ENCODE data around the gene COL25A1.
"Not testable (repeated sequence)": the region's sequence is repeated elsewhere in the genome, so short reads cannot be mapped to it uniquely, and the experiment has no call there.

Gene COL25A1

GRCh38 chr4:109049926-109050325, 252.5 kb downstream of the COL25A1 start:
- DNase-seq (ENCODE audit: low read depth), result no peak

DNA sequence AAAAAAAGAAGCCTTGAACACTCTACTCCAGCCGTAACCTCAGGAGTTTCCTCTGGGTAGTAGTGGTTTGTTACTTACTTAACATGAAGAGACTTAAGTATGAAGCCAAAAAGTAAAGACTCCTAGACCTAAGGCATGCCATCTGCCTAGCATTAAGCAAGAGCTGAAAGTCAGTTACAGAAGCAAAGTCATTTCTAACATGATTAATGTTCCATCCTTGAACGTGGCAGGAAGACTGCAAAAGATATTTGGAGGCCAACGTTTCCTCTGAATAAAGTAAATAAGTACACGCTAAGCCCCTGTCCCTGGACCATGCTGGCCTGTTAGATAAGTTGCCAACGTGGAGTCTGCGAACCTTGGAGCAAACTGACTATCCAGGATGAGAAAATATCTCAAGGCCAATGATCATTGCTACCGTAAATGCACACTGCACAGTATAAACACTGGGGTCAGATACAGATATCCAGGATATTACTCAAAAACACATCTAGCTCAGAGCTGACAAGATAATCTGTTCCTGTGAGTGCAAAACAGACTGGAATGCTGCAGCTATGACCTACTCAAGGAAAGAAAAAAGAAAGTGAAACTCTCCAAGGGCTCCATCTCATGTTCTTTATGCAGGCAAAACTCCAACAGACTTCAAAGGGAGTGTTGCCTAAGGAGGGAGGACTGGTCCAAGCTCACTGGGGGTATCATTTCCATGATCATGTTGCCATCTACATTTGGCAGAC, 255.8 kb downstream of the COL25A1 start:
- peak; percentile 54 for DNase-seq (ENCODE audit: low read depth)

DNA sequence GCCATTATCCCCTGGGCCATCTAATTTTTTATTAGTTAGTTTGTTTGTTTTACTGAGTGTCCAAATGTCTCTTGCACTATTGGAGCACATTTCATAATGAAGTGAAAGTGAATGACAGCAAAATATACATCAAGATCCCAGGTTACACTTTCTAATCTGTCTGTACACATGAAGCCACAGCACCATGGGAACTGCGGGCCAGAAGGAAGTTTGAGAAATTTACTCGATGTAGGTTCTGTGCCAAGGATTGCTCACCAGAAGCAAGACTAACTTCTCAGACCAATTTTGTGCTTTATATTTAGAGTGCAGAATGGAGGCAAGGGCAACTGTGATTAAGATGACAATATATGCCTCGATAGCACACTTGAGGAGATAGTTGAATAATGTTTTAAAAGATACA, 258.0 kb downstream of the COL25A1 start:
- DNase-seq (ENCODE audit: low read depth), result no peak

DNA sequence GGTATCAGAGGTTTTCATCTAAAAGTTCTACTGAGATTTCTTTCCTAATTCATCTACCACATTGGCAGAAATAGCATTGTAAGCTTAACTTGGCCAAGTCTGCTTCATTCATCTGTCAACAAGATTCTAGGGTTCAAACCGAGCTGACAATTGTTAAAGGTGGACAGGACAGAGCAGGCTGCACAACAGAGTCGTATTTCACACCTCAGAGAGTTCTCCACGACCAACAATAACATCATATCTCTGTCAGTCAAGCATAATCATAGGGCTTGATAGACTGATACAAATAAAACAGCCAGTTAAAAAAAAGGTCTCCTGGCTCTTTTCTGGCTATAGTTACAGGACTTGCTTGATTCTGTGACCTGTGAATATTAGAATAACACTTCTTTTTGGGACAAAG, 259.2 kb downstream of the COL25A1 start:
- no peak for DNase-seq (ENCODE audit: low read depth)

- no peak for DNase-seq (ENCODE audit: low read depth)
Observed at GRCh38 chr4:109041463-109042360, 260.7 kb downstream of the COL25A1 start.

DNA sequence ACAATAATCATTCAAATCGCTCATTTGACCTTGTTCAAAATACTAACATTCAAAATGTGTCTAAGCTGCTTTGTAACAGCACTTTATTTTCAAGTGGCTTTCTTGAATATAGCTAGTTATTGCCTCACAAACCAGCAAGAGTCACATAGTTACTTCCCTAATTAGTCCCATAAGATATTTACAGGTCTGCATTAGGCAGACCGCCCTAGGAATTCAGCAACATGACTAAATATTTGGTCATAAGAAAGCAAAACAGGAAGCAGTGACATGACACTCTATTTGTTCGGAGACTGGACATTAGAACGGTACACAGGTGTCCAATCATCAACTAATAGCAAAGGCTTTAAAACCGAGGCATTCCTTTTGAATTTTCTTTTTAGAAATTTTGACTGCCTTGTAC, 262.0 kb downstream of the COL25A1 start:
- no peak for DNase-seq (ENCODE audit: low read depth)

GRCh38 chr4:109037026-109037425, 265.4 kb downstream of the COL25A1 start:
- DNase-seq (ENCODE audit: low read depth), result no peak

DNA sequence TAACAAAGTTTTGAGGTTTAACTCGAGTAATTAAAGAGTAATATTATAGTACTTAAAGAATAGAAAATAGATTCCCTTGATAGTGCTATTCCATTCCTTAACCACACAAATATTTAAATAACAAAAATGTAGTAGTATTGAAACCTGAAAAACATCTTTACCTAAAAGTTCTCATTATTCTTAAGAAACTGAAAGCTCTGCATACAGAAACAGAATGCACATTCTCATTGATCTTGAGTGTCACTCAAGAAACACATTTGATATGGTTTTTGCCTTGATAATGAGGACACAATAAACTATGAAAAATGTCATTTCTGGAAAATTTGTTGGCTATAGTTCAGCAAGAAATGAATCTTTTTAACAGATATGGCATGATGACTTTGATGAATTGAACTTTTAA, 268.5 kb downstream of the COL25A1 start:
- no peak for DNase-seq (ENCODE audit: low read depth)

DNA sequence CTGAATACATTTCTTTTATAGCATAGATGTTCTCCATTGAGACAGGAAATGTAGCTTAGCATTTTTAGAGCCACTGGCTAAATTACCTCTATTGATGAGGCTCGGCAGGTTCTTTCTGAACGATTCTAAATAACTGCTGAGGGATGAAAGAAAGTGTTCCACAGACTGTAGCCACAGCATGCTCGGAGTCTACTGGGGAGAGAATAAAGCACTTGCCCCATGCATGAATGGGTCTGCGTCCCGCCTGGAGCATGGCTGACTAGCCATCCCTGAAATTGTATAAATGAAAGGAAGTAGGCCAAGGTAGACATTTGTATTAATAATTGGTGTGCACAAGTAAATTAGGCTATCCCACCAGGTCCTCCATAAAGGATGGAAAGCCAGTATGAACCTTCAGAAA, 269.8 kb downstream of the COL25A1 start:
- no peak for DNase-seq (ENCODE audit: low read depth)

GRCh38 chr4:109029987-109030386, 272.5 kb downstream of the COL25A1 start:
- DNase-seq (ENCODE audit: low read depth), result no peak

DNA sequence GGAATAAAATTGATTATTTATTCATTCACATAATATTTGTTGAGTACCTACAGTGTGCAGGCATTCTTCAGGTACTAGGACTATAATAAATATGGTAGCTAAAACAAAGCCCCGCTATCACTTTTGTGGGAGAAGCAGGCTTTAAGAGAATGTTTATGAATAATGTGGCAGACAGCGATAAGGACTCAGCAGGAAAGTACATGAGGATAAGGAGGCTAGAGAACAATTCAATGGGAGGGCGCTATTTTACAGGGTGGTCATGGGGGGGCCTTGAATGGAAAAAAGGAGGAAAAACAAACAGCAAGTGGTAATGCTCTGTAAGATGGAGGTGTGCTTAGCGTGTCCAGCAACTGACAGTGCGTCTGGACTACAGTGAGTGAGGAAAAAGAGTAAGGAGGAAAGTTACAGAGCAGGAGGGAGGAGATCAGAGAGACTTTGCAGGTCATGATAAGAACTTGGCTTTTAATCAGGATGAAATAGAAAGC, 275.4 kb downstream of the COL25A1 start:
- DNase-seq (ENCODE audit: low read depth), result no peak

GRCh38 chr4:109026588-109026987, 275.9 kb downstream of the COL25A1 start:
- no peak for DNase-seq (ENCODE audit: low read depth)

GRCh38 chr4:109025471-109026076, 276.9 kb downstream of the COL25A1 start:
- DNase-seq (ENCODE audit: low read depth), result no peak

DNA sequence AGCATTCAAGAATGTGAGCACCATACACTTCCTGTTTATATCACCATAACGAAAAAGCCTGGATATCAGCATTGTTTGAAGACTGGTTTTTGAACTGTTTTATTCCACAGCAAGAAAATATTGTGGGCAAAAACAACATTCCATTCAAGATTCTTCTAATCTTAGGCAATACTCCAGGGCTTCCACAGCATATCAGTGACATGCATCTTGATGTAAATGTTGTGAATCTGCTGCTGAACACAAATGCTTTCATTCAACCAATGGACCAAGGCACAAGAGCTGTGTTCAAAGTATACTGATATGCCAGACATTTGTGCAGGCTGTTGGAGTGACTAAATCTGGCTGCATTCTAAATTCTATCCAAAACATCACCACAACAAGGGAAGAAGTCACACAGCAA, 279.5 kb downstream of the COL25A1 start:
- DNase-seq (ENCODE audit: low read depth), result no peak

- not testable (repeated sequence) for DNase-seq (ENCODE audit: low read depth)
Observed at GRCh38 chr4:109021630-109022029, 280.8 kb downstream of the COL25A1 start.

- no peak for DNase-seq (ENCODE audit: low read depth)
Observed at GRCh38 chr4:109020861-109021260, 281.6 kb downstream of the COL25A1 start.

DNA sequence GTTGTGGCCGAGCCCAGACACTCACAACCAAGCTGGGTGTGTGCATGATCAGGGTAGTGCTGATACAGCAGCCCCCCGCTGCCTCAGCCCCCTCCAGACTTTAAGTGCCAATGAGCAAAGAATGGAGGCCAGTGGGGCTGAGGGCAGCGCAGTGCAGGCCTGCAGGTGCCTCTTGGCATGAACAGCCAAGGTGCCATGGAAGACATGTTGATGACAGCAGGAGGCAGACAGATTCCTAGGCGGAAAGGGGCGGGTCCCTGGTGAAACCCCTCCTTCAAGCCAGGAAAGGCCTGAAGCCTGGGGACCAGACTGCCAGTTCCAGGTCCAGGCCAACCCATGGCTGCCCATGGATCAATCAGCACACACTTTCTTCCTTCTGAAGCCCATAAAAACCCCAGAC, 286.3 kb downstream of the COL25A1 start:
- no peak for DNase-seq (ENCODE audit: low read depth)

- DNase-seq (ENCODE audit: low read depth), result no peak
Observed at GRCh38 chr4:109015413-109015810, 287.0 kb downstream of the COL25A1 start.

- no peak for DNase-seq (ENCODE audit: low read depth)
Observed at GRCh38 chr4:109014593-109015412, 287.7 kb downstream of the COL25A1 start.

- DNase-seq (ENCODE audit: low read depth), result no peak
Observed at GRCh38 chr4:109012286-109012880, 290.1 kb downstream of the COL25A1 start.

DNA sequence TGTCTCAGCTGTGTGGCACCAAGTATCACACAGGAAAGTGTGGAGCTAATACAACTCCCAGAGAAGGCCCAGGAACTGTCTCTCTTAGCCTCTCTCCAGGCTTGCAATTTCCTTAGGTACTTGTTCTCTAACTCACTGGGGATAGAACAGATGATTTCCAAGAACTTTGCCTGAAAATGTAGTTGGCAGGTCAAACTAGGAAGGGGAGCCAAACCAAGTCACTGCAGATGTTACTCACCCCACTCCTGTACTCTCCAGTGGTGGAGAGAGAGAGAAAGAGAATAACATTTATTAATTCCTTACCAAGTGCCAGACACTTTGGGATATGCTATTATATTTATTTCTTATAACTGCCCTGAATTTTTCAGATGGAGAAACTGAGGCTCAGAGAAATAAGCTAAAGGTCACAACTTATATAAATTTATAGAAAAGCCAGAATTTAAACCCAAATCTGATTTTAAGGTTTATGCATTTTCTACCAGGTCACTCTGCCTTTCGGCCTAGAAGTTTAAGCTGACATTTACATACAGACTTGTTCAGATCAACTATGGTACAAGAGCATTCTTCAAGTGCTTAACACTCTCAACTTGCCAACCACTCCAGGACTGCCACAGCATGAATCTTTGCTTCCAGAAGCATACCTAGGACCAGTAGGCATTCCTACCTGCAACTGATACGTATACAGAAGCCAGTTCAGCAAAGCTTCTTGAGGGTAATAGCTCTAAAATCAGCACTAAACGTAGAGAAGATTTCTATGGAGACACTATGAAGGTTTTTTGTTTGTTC, 291.0 kb downstream of the COL25A1 start:
- peak; percentile 18 for DNase-seq (ENCODE audit: low read depth)
